Parathyroid adenoma (tissue), 2 donors: ENCODE results near the gene SVIL.

ENCODE experiments used
- H2AFZ ChIP-seq: fragments of 300-600 bp; sonication (generic); one replicate; pipeline ENCODE4 v1.7.0; 2017; ENCODE audit warnings: antibody characterized with exemption, mild to moderate bottlenecking
- H3K27ac ChIP-seq: fragments of 300-600 bp; sonication (generic); one replicate; pipeline ENCODE4 v1.7.0; 2017
- H3K27me3 ChIP-seq: fragments of 300-600 bp; sonication (generic); one replicate; pipeline ENCODE4 v1.7.0; 2017; ENCODE audit warnings: low read length; ENCODE audit not compliant: control insufficient read depth, insufficient read depth
- H3K36me3 ChIP-seq: fragments of 300-600 bp; sonication (generic); one replicate; pipeline ENCODE4 v1.7.0; 2017; ENCODE audit warnings: low read length; ENCODE audit not compliant: control insufficient read depth, insufficient read depth
- H3K4me1 ChIP-seq: fragments of 300-600 bp; sonication (generic); one replicate; pipeline ENCODE4 v1.7.0; 2017; ENCODE audit warnings: control low read depth
- H3K4me2 ChIP-seq: fragments of 300-600 bp; sonication (generic); one replicate; pipeline ENCODE4 v1.7.0; 2017; ENCODE audit warnings: low read length
- H3K4me3 ChIP-seq: fragments of 300-600 bp; sonication (generic); one replicate; pipeline ENCODE4 v1.7.0; 2017; ENCODE audit warnings: low read depth, low read length
- H3K79me2 ChIP-seq: fragments of 300-600 bp; sonication (generic); one replicate; pipeline ENCODE4 v1.7.0; 2017; ENCODE audit warnings: control low read depth
- H3K9ac ChIP-seq: fragments of 300-600 bp; sonication (generic); one replicate; pipeline ENCODE4 v1.7.0; 2017; ENCODE audit warnings: mild to moderate bottlenecking
- H3K9me3 ChIP-seq: fragments of 300-600 bp; sonication (generic); one replicate; pipeline ENCODE4 v1.7.0; 2017; ENCODE audit warnings: low read length; ENCODE audit not compliant: control insufficient read depth
- TF ChIP-seq, protein P1 (sequence below): fragments of 300-600 bp; sonication (generic); IDR thresholded peaks from one replicate; pipeline ENCODE4 v1.7.0; 2017; ENCODE audit warnings: antibody characterized with exemption, mild to moderate bottlenecking
- donor health status: primary hyperparathyroidism.

SVIL gene

GRCh38 chr10:29643771-29644501 lies 9.2 kb upstream of the SVIL start:
- peaks cover 18% of the 10 kb centered on the region for H3K79me2 ChIP-seq
- H3K4me3 ChIP-seq = no peak overlapping the region
- H3K9me3 ChIP-seq = no peaks in the 10 kb centered on the region
- no peaks in the 10 kb centered on the region for H3K27me3 ChIP-seq
- no peak overlapping the region for H3K4me2 ChIP-seq
- H3K9ac ChIP-seq = no peak overlapping the region
- no peaks in the 10 kb centered on the region for H3K36me3 ChIP-seq
- H2AFZ ChIP-seq = no peak overlapping the region
- H3K4me1 ChIP-seq = peaks cover 10% of the 10 kb centered on the region
- no peak overlapping the region for H3K27ac ChIP-seq
- TF ChIP-seq, protein P1, sequence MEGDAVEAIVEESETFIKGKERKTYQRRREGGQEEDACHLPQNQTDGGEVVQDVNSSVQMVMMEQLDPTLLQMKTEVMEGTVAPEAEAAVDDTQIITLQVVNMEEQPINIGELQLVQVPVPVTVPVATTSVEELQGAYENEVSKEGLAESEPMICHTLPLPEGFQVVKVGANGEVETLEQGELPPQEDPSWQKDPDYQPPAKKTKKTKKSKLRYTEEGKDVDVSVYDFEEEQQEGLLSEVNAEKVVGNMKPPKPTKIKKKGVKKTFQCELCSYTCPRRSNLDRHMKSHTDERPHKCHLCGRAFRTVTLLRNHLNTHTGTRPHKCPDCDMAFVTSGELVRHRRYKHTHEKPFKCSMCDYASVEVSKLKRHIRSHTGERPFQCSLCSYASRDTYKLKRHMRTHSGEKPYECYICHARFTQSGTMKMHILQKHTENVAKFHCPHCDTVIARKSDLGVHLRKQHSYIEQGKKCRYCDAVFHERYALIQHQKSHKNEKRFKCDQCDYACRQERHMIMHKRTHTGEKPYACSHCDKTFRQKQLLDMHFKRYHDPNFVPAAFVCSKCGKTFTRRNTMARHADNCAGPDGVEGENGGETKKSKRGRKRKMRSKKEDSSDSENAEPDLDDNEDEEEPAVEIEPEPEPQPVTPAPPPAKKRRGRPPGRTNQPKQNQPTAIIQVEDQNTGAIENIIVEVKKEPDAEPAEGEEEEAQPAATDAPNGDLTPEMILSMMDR = no peak

DNA sequence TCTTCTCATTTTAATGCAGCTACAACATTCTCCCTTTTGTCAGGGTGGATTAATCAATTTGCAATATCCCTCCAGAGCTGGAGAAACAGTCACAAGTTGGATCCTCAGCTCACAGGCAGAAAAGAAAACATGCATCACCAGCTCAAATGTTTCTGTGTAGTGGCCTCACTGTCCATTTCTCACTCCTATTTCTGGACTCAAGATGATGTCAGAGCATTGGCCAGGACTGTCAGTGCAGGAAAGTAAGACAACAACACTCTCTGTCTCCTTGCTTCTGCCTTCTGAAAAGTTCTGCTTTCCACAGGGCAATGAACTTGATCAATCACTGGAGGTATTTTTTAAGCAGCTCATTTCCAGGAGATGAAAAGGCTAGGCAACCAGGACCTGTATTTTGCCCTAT lies 8.2 kb upstream of the SVIL start:
- H3K27ac ChIP-seq = no peak overlapping the region

DNA sequence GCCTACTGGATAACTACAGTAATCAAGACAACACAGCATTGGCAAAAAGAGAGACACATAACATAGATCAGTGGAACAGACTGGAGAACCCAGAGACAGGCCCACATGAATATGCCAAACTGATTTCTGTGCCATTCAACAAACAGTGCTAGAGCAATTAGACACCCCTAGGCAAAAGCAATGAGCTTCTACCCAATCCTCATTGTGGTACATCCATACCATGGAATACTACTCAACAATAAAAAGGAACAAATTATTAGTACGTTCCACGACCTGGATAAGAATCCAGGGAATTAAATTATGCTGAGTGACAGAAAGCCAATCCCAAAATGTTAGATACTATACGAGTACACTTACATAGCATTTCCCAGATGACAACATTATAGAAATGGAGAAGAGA lies 2.8 kb upstream of the SVIL start:
- Histone ChIP-seq H3K36me3 (no peaks in the 10 kb centered on the region), H3K27ac (no peak overlapping the region), H3K4me1 (no peaks in the 10 kb centered on the region), H3K4me3 (no peak overlapping the region), H3K27me3 (no peaks in the 10 kb centered on the region), H3K4me2 (no peak overlapping the region), H2AFZ (no peak overlapping the region), H3K79me2 (peaks cover 22% of the 10 kb centered on the region), H3K9ac (no peak overlapping the region), H3K9me3 (no peaks in the 10 kb centered on the region)
- TF ChIP-seq, protein P1 = no peak

More for the DNA sequence above, 8.2 kb upstream of the SVIL start:
- H3K9ac ChIP-seq = no peak overlapping the region
- TF ChIP-seq, protein P1 = no peak
- H3K4me2 ChIP-seq = no peak overlapping the region
- no peak overlapping the region for H2AFZ ChIP-seq
- H3K9me3 ChIP-seq = no peaks in the 10 kb centered on the region
- peaks cover 18% of the 10 kb centered on the region for H3K79me2 ChIP-seq
- no peak overlapping the region for H3K4me3 ChIP-seq
- H3K36me3 ChIP-seq = no peaks in the 10 kb centered on the region
- H3K4me1 ChIP-seq = peaks cover 6% of the 10 kb centered on the region
- no peaks in the 10 kb centered on the region for H3K27me3 ChIP-seq

- H3K79me2 ChIP-seq = peaks cover 25% of the 10 kb centered on the region
- no peak overlapping the region for H2AFZ ChIP-seq
- no peaks in the 10 kb centered on the region for H3K36me3 ChIP-seq
- H3K4me2 ChIP-seq = no peak overlapping the region
- H3K9me3 ChIP-seq = no peaks in the 10 kb centered on the region
- TF ChIP-seq, protein P1 = no peak
- H3K27me3 ChIP-seq = no peaks in the 10 kb centered on the region
- H3K9ac ChIP-seq = no peak overlapping the region
- peak overlapping the region; percentile 43 for H3K27ac ChIP-seq
- H3K4me3 ChIP-seq = no peak overlapping the region
- no peaks in the 10 kb centered on the region for H3K4me1 ChIP-seq
Measured at GRCh38 chr10:29636178-29636577, 1.4 kb upstream of the SVIL start.

DNA sequence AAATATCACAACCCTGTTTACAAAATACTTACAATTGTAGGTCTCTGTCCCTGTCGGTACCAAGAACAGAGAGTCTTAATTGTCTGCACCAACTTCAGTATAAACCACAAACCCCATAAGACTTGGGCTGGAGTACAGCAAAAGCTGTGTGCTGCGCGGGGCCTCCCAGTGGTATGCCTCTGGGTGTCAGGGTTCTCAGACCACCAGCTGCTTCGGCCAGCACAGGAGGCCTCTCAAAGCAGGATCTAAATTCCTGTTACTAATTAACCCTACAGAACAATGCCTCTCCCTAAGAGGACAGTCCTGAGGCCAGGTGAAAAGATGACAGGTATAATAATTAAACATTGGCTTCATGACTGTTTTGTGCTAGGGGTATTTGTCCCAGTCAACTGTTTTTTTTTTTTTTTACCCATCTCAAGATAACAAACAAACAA lies 957 bp upstream of the SVIL start:
- Histone ChIP-seq H3K79me2 (peaks cover 30% of the 10 kb centered on the region), H3K4me3 (no peak overlapping the region), H3K36me3 (no peaks in the 10 kb centered on the region), H2AFZ (no peak overlapping the region), H3K4me1 (no peaks in the 10 kb centered on the region), H3K27ac (peak overlapping the region; percentile 43), H3K9me3 (no peaks in the 10 kb centered on the region), H3K9ac (no peak overlapping the region), H3K27me3 (no peaks in the 10 kb centered on the region), H3K4me2 (no peak overlapping the region)
- TF ChIP-seq, protein P1 = no peak
